Activated CD8-positive, alpha-beta memory T cell treated with anti-CD3 and anti-CD28 coated beads, Interleukin-2, amount 50 U/mL, for 1 hour (primary cell): ENCODE results near the gene ZNF768.

Source experiments
- DNase-seq: peaks from one replicate; pipeline ENCODE4 v3.0.0-alpha.2; 2020; ENCODE audit errors: extremely low read depth

Gene ZNF768

GRCh38 chr16:30526137-30526822, at the start of gene ZNF768:
Gene ZNF768 (minus strand): TSS chr16:30526566. CDS start chr16:30526413, 153 bp downstream.
- no peak for DNase-seq

DNA sequence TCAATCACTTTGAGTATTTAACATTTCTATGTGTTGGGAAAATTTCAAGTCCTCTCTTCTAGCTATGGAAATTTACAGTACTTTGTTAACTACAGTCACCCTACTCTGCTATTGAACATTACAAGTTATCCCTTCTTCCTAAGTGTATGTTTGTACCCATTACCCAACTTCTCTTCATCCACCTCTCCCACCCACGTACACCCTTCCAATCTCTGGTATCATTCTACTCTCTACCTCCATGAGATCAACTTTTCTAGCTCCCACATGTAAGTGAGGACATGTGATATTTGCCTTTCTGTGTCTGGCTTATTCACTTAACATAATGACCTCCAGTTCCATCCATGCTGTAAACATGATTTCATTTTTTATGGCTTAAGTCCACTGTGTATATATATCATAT, 48.3 kb upstream of the ZNF768 start:
- DNase-seq = no peak

GRCh38 chr16:30571445-30572322, 45.3 kb upstream of the ZNF768 start, which contains the start of gene ZNF688:
Gene ZNF688 (minus strand): TSS chr16:30571714. CDS start chr16:30571629, 85 bp downstream.
- peak; percentile 95 for DNase-seq

- no peak for DNase-seq
Observed at GRCh38 chr16:30570636-30571444, 44.5 kb upstream of the ZNF768 start.

DNA sequence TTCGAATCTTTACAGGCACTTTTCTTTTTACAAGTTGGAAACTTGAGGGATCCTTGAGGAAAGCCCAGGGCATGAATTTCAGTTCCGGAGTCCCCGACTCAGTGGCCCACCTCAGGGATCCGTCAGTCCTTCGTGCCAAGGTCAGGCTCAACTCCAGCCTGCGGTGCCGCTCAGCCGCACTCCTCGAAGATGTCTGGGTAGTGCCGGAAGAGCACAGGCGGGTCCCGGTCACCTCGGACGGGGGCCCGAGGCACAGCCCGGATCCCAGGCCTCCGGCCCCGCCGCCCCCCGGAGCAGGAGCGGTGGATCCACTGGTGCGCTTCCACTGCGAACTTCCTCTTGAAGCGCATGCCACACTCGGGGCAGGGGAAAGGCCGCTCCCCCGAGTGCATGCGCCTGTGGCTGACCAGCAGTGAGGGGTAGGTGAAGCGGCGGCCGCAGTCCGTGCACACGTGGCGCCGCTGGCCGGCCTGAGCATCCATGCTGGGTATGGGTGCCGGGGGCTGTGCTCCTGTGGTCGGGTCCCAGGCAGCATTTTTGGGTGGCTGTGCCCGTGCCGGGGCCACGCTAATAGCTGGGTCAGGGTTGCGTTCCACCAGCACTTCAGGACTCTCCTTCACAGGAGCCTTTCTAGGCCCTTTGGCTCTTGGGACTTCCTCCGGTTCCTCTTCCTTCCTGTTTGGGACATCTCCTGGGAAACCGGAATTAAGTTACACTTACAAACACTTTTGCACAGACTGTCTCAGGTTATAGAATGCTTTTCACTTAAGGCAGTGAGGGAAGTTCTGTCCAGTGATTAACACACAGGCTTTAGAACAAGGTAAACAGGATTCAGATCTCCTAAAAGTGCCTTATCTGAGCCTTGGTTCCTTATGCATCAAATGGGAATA, 43.6 kb upstream of the ZNF768 start:
- DNase-seq = no peak

DNA sequence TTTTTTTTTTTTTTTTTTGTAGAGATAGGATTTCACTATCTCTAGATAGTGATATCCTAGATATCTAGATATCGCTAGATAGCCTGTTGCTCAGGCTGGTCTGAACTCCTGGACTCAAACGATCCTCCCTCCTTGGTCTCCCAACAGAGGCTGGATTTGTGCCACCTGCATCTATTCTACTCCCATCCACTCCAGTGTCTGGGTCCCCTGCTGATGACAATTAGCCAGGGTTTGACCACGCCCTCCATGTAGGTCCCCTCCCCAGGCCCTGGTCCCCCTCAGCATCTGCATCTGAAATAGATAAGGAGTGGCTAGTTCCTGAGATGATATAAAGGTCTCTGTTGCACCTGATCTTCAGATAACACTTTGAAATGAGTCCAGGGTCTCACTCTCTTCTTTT, 42.9 kb upstream of the ZNF768 start:
- DNase-seq = no peak

- DNase-seq = no peak
Observed at GRCh38 chr16:30567991-30568638, 41.7 kb upstream of the ZNF768 start.

- DNase-seq = no peak
Observed at GRCh38 chr16:30567160-30567990, 41.0 kb upstream of the ZNF768 start.

DNA sequence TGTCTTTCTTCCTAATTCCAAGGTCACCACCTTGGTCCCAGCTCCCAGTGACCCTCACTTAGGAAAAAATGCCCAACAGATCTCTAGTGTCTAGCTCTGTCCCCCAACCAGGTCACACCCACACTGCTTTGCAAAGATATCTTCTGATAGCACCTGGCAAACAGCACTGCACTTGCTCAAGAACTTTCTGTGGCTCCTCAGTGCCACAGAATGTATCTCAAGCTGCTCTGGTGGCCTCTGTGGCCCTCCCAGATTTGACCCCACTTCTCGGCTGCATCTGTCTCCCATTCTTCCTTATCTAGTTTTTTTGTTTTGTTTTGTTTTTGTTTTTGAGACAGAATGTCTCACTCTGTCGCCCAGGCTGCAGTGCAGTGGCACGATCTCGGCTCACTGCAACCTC, 40.2 kb upstream of the ZNF768 start:
- DNase-seq = no peak

- DNase-seq = no peak
Observed at GRCh38 chr16:30565984-30566383, 39.6 kb upstream of the ZNF768 start.

GRCh38 chr16:30565526-30565925, 39.2 kb upstream of the ZNF768 start:
- no peak for DNase-seq

GRCh38 chr16:30562021-30562420, 35.7 kb upstream of the ZNF768 start:
- no peak for DNase-seq

DNA sequence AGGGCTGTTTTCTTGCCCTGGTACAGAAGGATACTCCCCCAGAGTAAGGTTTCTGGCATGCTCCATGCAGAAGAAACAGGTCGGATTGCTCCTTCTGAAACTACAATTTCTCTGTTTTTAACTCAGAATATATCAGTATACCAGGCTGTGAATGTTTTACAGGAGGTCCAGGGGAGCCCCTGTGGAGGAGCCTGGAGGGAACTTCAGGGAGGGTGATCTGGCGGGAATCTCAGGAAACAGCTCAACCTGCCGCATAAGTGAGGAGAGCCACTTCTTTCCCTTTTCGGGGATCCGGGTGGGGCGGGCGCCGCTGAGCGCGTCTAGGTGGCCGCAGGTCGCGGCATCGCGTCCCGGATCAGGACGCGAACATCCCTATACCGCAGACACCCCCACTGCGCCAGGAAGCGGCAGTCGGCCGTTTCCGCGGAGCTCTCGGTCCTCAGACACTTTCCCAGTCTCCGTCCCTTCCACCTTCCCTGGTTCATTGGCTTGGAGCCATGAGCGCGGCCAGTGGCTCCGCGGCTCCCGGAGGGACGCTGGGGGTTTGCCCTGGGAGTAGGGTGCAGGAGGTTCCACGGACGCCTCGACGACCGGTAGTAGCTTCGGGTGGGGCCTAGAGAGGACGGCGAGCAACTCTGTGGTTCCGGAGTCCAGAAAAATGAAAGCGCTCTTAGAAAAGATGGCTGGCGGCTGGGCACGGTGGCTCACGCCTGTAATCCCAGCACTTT, 34.9 kb upstream of the ZNF768 start:
- no peak for DNase-seq

GRCh38 chr16:30559690-30560089, 33.3 kb upstream of the ZNF768 start:
- DNase-seq = no peak

- no peak for DNase-seq
Observed at GRCh38 chr16:30558789-30559377, 32.5 kb upstream of the ZNF768 start.

- peak; percentile 96 for DNase-seq
Observed at GRCh38 chr16:30557957-30558788, 31.8 kb upstream of the ZNF768 start, which contains the start of gene ZNF764. Gene ZNF764 (minus strand): TSS chr16:30558374. CDS start chr16:30558182, 192 bp downstream.

DNA sequence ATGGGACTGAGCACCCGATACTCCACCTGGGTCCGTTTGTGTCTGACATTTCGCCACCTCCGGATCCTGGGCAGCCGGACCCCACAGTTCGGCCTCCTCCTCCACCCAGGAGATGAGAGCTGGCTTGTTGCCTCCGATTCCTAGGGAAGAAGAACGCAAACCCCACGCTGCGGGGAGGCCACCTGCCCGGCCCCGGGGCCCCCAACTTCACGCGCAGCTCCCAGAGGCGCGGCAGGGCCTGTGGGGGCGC, 31.3 kb upstream of the ZNF768 start:
- no peak for DNase-seq

DNA sequence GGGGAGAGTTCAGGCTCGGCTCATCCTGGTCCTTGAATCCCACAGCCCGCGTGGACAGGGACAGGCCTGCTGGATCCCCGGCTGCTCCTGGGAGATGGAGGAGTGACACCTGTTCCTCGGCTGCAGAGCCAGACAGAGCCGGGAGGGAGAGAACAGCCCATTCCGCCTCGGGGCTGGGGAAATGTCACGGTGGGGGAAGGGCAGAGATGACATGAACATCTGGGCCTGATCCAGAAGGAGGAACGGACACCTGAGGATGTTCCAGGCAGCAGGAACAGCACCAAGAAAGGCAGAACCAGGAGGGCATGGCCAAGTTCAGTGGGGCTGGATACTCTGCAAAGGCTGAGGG, 29.7 kb upstream of the ZNF768 start:
- no peak for DNase-seq
